Osteoblast (primary cell): ENCODE measurements around the gene L1CAM. TPM values are rescaled to one million over a fixed set of nuclear protein-coding genes. Genes with fewer than 3 reads are reported as not detected.

ENCODE experiments used
- DNase-seq: peaks from one replicate; pipeline ENCODE4 v3.0.0; 2011; ENCODE audit warnings: low spot score, mixed read lengths; ENCODE audit not compliant: insufficient read length; ENCODE audit errors: missing footprints
- H2AFZ ChIP-seq: 2 replicates; pipeline ENCODE4 v1.6.0; 2011; ENCODE audit warnings: mild to moderate bottlenecking, low read length
- H3K27ac ChIP-seq: 2 replicates; pipeline ENCODE4 v1.5.1; 2011; ENCODE audit warnings: mild to moderate bottlenecking, low read depth, low read length, moderate library complexity
- H3K27me3 ChIP-seq: 2 replicates; pipeline ENCODE4 v1.6.0; 2012; ENCODE audit warnings: mild to moderate bottlenecking, control low read depth, inconsistent platforms, low read length, moderate library complexity; ENCODE audit not compliant: insufficient read depth
- H3K36me3 ChIP-seq: 2 replicates; pipeline ENCODE4 v1.5.1; 2011; ENCODE audit warnings: mild to moderate bottlenecking, low read length, control low read depth, moderate library complexity; ENCODE audit not compliant: insufficient read depth
- H3K4me1 ChIP-seq: 2 replicates; pipeline ENCODE4 v1.5.1; 2011; ENCODE audit warnings: mild to moderate bottlenecking, low read length, control low read depth, moderate library complexity; ENCODE audit not compliant: insufficient read depth
- H3K4me2 ChIP-seq: 2 replicates; pipeline ENCODE4 v1.6.0; 2011; ENCODE audit warnings: mild to moderate bottlenecking, low read length; ENCODE audit not compliant: insufficient read depth
- H3K4me3 ChIP-seq: fragments of 200-600 bp; sonication (generic); 3 replicates; pipeline ENCODE4 v1.5.1; 2012; ENCODE audit warnings: mild to moderate bottlenecking, low read length, inconsistent platforms; ENCODE audit not compliant: insufficient read depth
- H3K79me2 ChIP-seq: 2 replicates; pipeline ENCODE4 v1.6.0; 2012; ENCODE audit warnings: mild to moderate bottlenecking, low read length, control low read depth, inconsistent platforms; ENCODE audit not compliant: insufficient read depth
- H3K9me3 ChIP-seq: 2 replicates; pipeline ENCODE4 v1.5.1; 2011; ENCODE audit warnings: low read depth, low read length, control low read depth
- H4K20me1 ChIP-seq: 2 replicates; pipeline ENCODE4 v1.6.0; 2012; ENCODE audit warnings: mild to moderate bottlenecking, low read length, control low read depth; ENCODE audit not compliant: insufficient read depth
- total RNA-seq: library from RNA; depleted of rRNA; stranded (reverse); fragments of >200 nt; gene quantifications from 2 replicates; pipeline ENCODE4 v1.2.3, GENCODE V29; 2012
- TF ChIP-seq, protein P1 (sequence below): IDR thresholded peaks from 2 replicates; pipeline ENCODE4 v1.5.1; 2011; ENCODE audit warnings: mild to moderate bottlenecking, low read depth, low read length, moderate library complexity; ENCODE audit errors: extremely low read depth

The L1CAM gene
- total RNA-seq, 1 donor: under 0.01 TPM

- H3K4me2 ChIP-seq: no peak overlapping the region
- no peaks in the 10 kb centered on the region for H3K79me2 ChIP-seq
- TF ChIP-seq, protein P1, sequence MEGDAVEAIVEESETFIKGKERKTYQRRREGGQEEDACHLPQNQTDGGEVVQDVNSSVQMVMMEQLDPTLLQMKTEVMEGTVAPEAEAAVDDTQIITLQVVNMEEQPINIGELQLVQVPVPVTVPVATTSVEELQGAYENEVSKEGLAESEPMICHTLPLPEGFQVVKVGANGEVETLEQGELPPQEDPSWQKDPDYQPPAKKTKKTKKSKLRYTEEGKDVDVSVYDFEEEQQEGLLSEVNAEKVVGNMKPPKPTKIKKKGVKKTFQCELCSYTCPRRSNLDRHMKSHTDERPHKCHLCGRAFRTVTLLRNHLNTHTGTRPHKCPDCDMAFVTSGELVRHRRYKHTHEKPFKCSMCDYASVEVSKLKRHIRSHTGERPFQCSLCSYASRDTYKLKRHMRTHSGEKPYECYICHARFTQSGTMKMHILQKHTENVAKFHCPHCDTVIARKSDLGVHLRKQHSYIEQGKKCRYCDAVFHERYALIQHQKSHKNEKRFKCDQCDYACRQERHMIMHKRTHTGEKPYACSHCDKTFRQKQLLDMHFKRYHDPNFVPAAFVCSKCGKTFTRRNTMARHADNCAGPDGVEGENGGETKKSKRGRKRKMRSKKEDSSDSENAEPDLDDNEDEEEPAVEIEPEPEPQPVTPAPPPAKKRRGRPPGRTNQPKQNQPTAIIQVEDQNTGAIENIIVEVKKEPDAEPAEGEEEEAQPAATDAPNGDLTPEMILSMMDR: no peak
- H3K27me3 ChIP-seq: peaks cover 3% of the 10 kb centered on the region
- H3K27ac ChIP-seq: no peak overlapping the region
- no peaks in the 10 kb centered on the region for H3K36me3 ChIP-seq
- no peaks in the 10 kb centered on the region for H3K4me1 ChIP-seq
- peak; percentile 85 for DNase-seq
- H3K9me3 ChIP-seq: no peaks in the 10 kb centered on the region
- H3K4me3 ChIP-seq: no peak overlapping the region
- no peak overlapping the region for H2AFZ ChIP-seq
- no peaks in the 10 kb centered on the region for H4K20me1 ChIP-seq
Measured at GRCh38 chrX:153867671-153868070, 18.3 kb downstream of the L1CAM start.

DNA sequence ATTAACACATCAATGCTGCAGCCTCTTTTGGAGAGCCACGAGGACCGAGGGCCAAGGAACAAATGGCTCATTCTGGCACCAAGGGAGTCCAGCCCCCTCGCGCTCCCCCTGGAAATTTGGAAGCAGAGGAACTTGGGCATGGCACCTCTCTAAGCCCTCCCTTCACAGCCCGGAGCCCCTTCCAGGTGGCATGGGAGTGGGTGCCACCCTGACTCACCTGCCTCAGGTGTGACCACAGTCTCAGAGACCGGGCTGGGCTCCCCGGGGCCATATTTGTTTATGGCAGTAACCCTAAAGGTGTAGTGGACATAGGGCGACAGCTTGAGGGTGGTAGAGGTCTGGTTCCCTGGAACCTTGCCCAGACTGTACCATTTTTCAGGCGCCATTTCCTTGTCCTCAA is 18.8 kb downstream of the L1CAM start:
- H3K4me1 ChIP-seq: no peaks in the 10 kb centered on the region
- TF ChIP-seq, protein P1: no peak

GRCh38 chrX:153866302-153867019 is 19.5 kb downstream of the L1CAM start:
- Histone ChIP-seq H3K9me3 (no peaks in the 10 kb centered on the region), H2AFZ (no peak overlapping the region), H3K4me1 (no peaks in the 10 kb centered on the region), H3K4me3 (no peak overlapping the region), H3K27me3 (peaks cover 6% of the 10 kb centered on the region), H3K4me2 (no peak overlapping the region), H3K36me3 (no peaks in the 10 kb centered on the region), H3K79me2 (no peaks in the 10 kb centered on the region), H3K27ac (no peak overlapping the region), H4K20me1 (no peaks in the 10 kb centered on the region)
- DNase-seq: peak; percentile 81
- TF ChIP-seq, protein P1: no peak

More for the DNA sequence above, 18.8 kb downstream of the L1CAM start:
- Histone ChIP-seq H4K20me1 (no peaks in the 10 kb centered on the region), H3K9me3 (no peaks in the 10 kb centered on the region), H3K4me3 (no peak overlapping the region), H3K79me2 (no peaks in the 10 kb centered on the region), H2AFZ (no peak overlapping the region), H3K36me3 (no peaks in the 10 kb centered on the region), H3K27me3 (peaks cover 6% of the 10 kb centered on the region), H3K4me2 (no peak overlapping the region), H3K27ac (no peak overlapping the region)
- no peak for DNase-seq

GRCh38 chrX:153865685-153866084 is 20.3 kb downstream of the L1CAM start:
- no peak overlapping the region for H2AFZ ChIP-seq
- TF ChIP-seq, protein P1: no peak
- H3K4me1 ChIP-seq: no peaks in the 10 kb centered on the region
- no peaks in the 10 kb centered on the region for H3K9me3 ChIP-seq
- no peak overlapping the region for H3K4me2 ChIP-seq
- H3K27ac ChIP-seq: no peak overlapping the region
- H3K4me3 ChIP-seq: no peak overlapping the region
- H3K36me3 ChIP-seq: no peaks in the 10 kb centered on the region
- peak; percentile 63 for DNase-seq
- H3K27me3 ChIP-seq: peaks cover 6% of the 10 kb centered on the region
- H3K79me2 ChIP-seq: no peaks in the 10 kb centered on the region
- no peaks in the 10 kb centered on the region for H4K20me1 ChIP-seq
